Glutamatergic neuron (in vitro differentiated cells): ENCODE data around the gene ARGLU1. TPM values are rescaled to one million over a fixed set of nuclear protein-coding genes. Genes with fewer than 3 reads are reported as not detected.
A peak's percentile ranks its signal among the peaks of the same experiment; 100 is the strongest.

Source experiments
- DNase-seq: peaks from one replicate; pipeline ENCODE4 v3.0.0; 2022
- H3K27ac Mint-ChIP-seq: one replicate; pipeline ENCODE4 v1.8.0; 2020; ENCODE audit warnings: mild to moderate bottlenecking, mixed read lengths, inconsistent platforms; ENCODE audit not compliant: unreplicated experiment
- H3K27me3 Mint-ChIP-seq: one replicate; pipeline ENCODE4 v1.8.0; 2020; ENCODE audit warnings: mild to moderate bottlenecking, moderate library complexity, mixed read lengths, inconsistent platforms; ENCODE audit not compliant: unreplicated experiment
- H3K36me3 Mint-ChIP-seq: one replicate; pipeline ENCODE4 v1.8.0; 2020; ENCODE audit warnings: mild to moderate bottlenecking, mixed read lengths, inconsistent platforms; ENCODE audit not compliant: unreplicated experiment
- H3K4me1 Mint-ChIP-seq: one replicate; pipeline ENCODE4 v1.8.0; 2020; ENCODE audit warnings: mild to moderate bottlenecking, low read depth, mixed read lengths, inconsistent platforms; ENCODE audit not compliant: unreplicated experiment
- H3K4me3 Mint-ChIP-seq: one replicate; pipeline ENCODE4 v1.8.0; 2020; ENCODE audit warnings: mild to moderate bottlenecking, mixed read lengths, inconsistent platforms; ENCODE audit not compliant: unreplicated experiment
- H3K9me3 Mint-ChIP-seq: one replicate; pipeline ENCODE4 v1.8.0; 2020; ENCODE audit warnings: mild to moderate bottlenecking, moderate library complexity, mixed read lengths, inconsistent platforms; ENCODE audit not compliant: unreplicated experiment
- CTCF ChIP-seq: fragments of 200-600 bp; sonication (generic); IDR thresholded peaks from one replicate; pipeline ENCODE4 v1.5.0; 2021; ENCODE audit not compliant: partially characterized antibody, unreplicated experiment
- total RNA-seq: library from RNA; stranded (reverse); fragmentation: NEBNext Ultra II Directional; extraction: Animal tissue kit (Norgen Biotek cat#: 25700); gene quantifications from one replicate; pipeline ENCODE4 v1.2.1, GENCODE V29; 2021; ENCODE audit not compliant: unreplicated experiment

The ARGLU1 gene
- total RNA-seq, 1 donor from 2014 or later: 129 TPM

DNA sequence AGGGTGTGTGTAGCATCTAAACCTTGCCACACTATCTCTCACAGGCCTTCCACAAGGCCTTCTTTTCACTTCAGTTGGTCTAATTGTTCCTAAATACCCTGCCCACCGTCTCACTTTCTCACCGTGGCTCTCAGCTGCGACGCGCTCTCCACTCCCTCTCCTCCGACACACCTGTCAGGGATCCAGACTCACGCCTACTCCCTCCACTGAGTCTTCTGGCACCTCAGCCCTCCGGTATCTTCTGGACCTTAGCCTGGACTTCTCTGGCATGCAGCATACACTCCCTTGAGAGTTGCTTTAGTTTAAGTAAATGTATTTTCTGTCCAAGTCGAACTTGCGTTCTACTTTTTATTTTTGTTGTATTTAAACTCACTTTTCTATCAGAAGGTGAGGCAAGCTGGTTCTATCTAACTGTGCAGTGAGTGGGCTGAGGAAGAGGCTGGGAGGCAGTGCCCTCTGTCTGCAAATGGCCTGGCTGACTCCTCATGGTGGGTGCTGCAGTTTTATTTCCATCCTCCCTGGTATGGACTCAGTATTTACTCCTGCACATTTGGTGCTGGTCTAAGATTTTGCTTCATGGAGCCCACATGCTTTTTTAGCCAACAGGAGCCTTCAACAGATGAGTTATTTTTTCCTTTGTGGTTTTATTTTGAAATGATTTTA is 28.5 kb upstream of the ARGLU1 start:
- DNase-seq: no peak
- H3K4me1 Mint-ChIP-seq: peaks cover 13% of the 10 kb centered on the region
- no peaks in the 10 kb centered on the region for H3K36me3 Mint-ChIP-seq
- H3K4me3 Mint-ChIP-seq: no peak overlapping the region
- peak overlapping the region; percentile 5 for H3K27ac Mint-ChIP-seq
- H3K9me3 Mint-ChIP-seq: peaks cover 5% of the 10 kb centered on the region
- H3K27me3 Mint-ChIP-seq: peaks cover 3% of the 10 kb centered on the region
- no peak for TF ChIP-seq CTCF

- peaks cover 13% of the 10 kb centered on the region for H3K4me1 Mint-ChIP-seq
- peak; percentile 23 for DNase-seq
- H3K27ac Mint-ChIP-seq: no peak overlapping the region
- peaks cover 5% of the 10 kb centered on the region for H3K9me3 Mint-ChIP-seq
- H3K4me3 Mint-ChIP-seq: no peak overlapping the region
- no peaks in the 10 kb centered on the region for H3K36me3 Mint-ChIP-seq
- no peak for TF ChIP-seq CTCF
- H3K27me3 Mint-ChIP-seq: peaks cover 3% of the 10 kb centered on the region
These were observed 27.7 kb upstream of the ARGLU1 start for GRCh38 chr13:106595625-106596024.

- H3K4me1 Mint-ChIP-seq: peaks cover 13% of the 10 kb centered on the region
- no peak overlapping the region for H3K4me3 Mint-ChIP-seq
- peaks cover 3% of the 10 kb centered on the region for H3K27me3 Mint-ChIP-seq
- peaks cover 3% of the 10 kb centered on the region for H3K9me3 Mint-ChIP-seq
- no peak overlapping the region for H3K27ac Mint-ChIP-seq
- no peak for DNase-seq
- TF ChIP-seq CTCF: no peak
- no peaks in the 10 kb centered on the region for H3K36me3 Mint-ChIP-seq
These were observed 27.0 kb upstream of the ARGLU1 start for GRCh38 chr13:106594980-106595379.

- H3K36me3 Mint-ChIP-seq: no peaks in the 10 kb centered on the region
- TF ChIP-seq CTCF: no peak
- H3K4me1 Mint-ChIP-seq: peaks cover 13% of the 10 kb centered on the region
- peaks cover 3% of the 10 kb centered on the region for H3K27me3 Mint-ChIP-seq
- no peak overlapping the region for H3K4me3 Mint-ChIP-seq
- H3K9me3 Mint-ChIP-seq: peaks cover 6% of the 10 kb centered on the region
- H3K27ac Mint-ChIP-seq: peak overlapping the region; percentile 3
- no peak for DNase-seq
These were observed 25.2 kb upstream of the ARGLU1 start for GRCh38 chr13:106593132-106593531.

- H3K36me3 Mint-ChIP-seq: peaks cover 12% of the 10 kb centered on the region
- no peak overlapping the region for H3K27ac Mint-ChIP-seq
- peaks cover 7% of the 10 kb centered on the region for H3K9me3 Mint-ChIP-seq
- peaks cover 3% of the 10 kb centered on the region for H3K27me3 Mint-ChIP-seq
- H3K4me3 Mint-ChIP-seq: no peak overlapping the region
- no peak for DNase-seq
- no peak for TF ChIP-seq CTCF
- peaks cover 6% of the 10 kb centered on the region for H3K4me1 Mint-ChIP-seq
These were observed 23.4 kb upstream of the ARGLU1 start for GRCh38 chr13:106591299-106591698.
